CD14-positive monocyte (primary cell): ENCODE results near the gene PPP2R1A. TPM values are rescaled to one million over a fixed set of nuclear protein-coding genes. Genes with fewer than 3 reads are reported as not detected.

ENCODE experiments used
- DNase-seq, 3 donors: peaks; one replicate each; pipeline ENCODE4 v3.0.0-alpha.2; 2011 to 2022
- H2AFZ ChIP-seq: 2 replicates; pipeline ENCODE4 v1.6.0; 2012; ENCODE audit warnings: mild to moderate bottlenecking, low read depth, low read length, inconsistent platforms; ENCODE audit not compliant: insufficient read depth, poor library complexity, severe bottlenecking
- H3K27ac ChIP-seq, 2 donors: 1 replicate in 1 of 2; 2 replicates in 1 of 2; pipeline ENCODE4 v1.5.1; 2012 to 2013; ENCODE audit warnings: low read length in 2 of 2, control low read depth in 1 of 2, inconsistent platforms in 1 of 2, low read depth in 1 of 2, mild to moderate bottlenecking in 1 of 2
- H3K27me3 ChIP-seq, 2 donors: one replicate each; pipeline versions ENCODE4 v1.6.0 to v1.6.1; 2011 to 2013; ENCODE audit warnings: low read length in 2 of 2; ENCODE audit not compliant: control insufficient read depth in 2 of 2, insufficient read depth in 2 of 2
- H3K36me3 ChIP-seq, 2 donors: replicated peaks in 1 of 2; 1 replicate in 1 of 2; 2 replicates in 1 of 2; pipeline versions ENCODE4 v1.5.1 to v1.6.1; 2012 to 2013; ENCODE audit warnings: low read length in 2 of 2, control low read depth in 1 of 2, inconsistent platforms in 1 of 2, mild to moderate bottlenecking in 1 of 2; ENCODE audit not compliant: insufficient read depth in 2 of 2, control insufficient read depth in 1 of 2
- H3K4me1 ChIP-seq, 2 donors: 1 replicate in 1 of 2; 2 replicates in 1 of 2; pipeline versions ENCODE4 v1.5.1 to v1.6.1; 2012 to 2013; ENCODE audit warnings: low read length in 2 of 2, control low read depth in 1 of 2, inconsistent platforms in 1 of 2, mild to moderate bottlenecking in 1 of 2, moderate library complexity in 1 of 2; ENCODE audit not compliant: insufficient read depth in 2 of 2, control insufficient read depth in 1 of 2
- H3K4me2 ChIP-seq: replicated peaks from 2 replicates; pipeline ENCODE3; 2012; ENCODE audit warnings: low read length, moderate library complexity, mild to moderate bottlenecking; ENCODE audit not compliant: poor library complexity, severe bottlenecking; ENCODE audit errors: extremely low read depth
- H3K4me3 ChIP-seq, 3 experiments: fragments of 200-600 bp in 1 of 3; sonication (generic) in 1 of 3; replicated peaks in 1 of 3; 1 replicate in 2 of 3; 2 replicates in 1 of 3; pipeline ENCODE4 v1.5.1; 2011 to 2013; ENCODE audit warnings: low read length in 3 of 3, mild to moderate bottlenecking in 3 of 3, control low read depth in 2 of 3, low read depth in 2 of 3, inconsistent platforms in 1 of 3, moderate library complexity in 1 of 3
- H3K79me2 ChIP-seq: 2 replicates; pipeline ENCODE4 v1.6.0; 2012; ENCODE audit warnings: mild to moderate bottlenecking, control low read depth, inconsistent platforms, low read length, moderate library complexity; ENCODE audit not compliant: insufficient read depth
- H3K9ac ChIP-seq: 2 replicates; pipeline ENCODE4 v1.6.0; 2017; ENCODE audit warnings: low read length, mild to moderate bottlenecking; ENCODE audit not compliant: insufficient read depth, poor library complexity, severe bottlenecking
- H3K9me3 ChIP-seq, 2 donors: replicated peaks in 1 of 2; 1 replicate in 1 of 2; 2 replicates in 1 of 2; pipeline versions ENCODE4 v1.5.1 to v1.6.1; 2012 to 2013; ENCODE audit warnings: low read length in 2 of 2, control low read depth in 1 of 2; ENCODE audit not compliant: control insufficient read depth in 1 of 2, insufficient read depth in 1 of 2
- H4K20me1 ChIP-seq: 2 replicates; pipeline ENCODE4 v1.6.0; 2012; ENCODE audit warnings: mild to moderate bottlenecking, low read length, control low read depth, moderate library complexity; ENCODE audit not compliant: insufficient read depth
- H3K27ac Mint-ChIP-seq, 7 donors: one replicate each; pipeline ENCODE4 v1.8.0; 2020; ENCODE audit warnings: mild to moderate bottlenecking in 7 of 7, mixed read lengths in 7 of 7, moderate library complexity in 6 of 7, inconsistent platforms in 2 of 7
- H3K27me3 Mint-ChIP-seq, 3 donors: one replicate each; pipeline ENCODE4 v1.8.0; 2021 to 2022; ENCODE audit warnings: low read depth in 3 of 3, mild to moderate bottlenecking in 3 of 3, mixed read lengths in 3 of 3, moderate library complexity in 3 of 3, inconsistent platforms in 1 of 3
- H3K36me3 Mint-ChIP-seq, 2 donors: one replicate each; pipeline ENCODE4 v1.8.0; 2020; ENCODE audit warnings: mixed read lengths in 2 of 2, inconsistent platforms in 1 of 2, mild to moderate bottlenecking in 1 of 2
- H3K4me1 Mint-ChIP-seq: one replicate; pipeline ENCODE4 v1.8.0; 2020; ENCODE audit warnings: mild to moderate bottlenecking, mixed read lengths
- H3K4me3 Mint-ChIP-seq, 2 donors: one replicate each; pipeline ENCODE4 v1.8.0; 2020; ENCODE audit warnings: mild to moderate bottlenecking in 2 of 2, mixed read lengths in 2 of 2, moderate library complexity in 1 of 2
- H3K9me3 Mint-ChIP-seq, 7 donors: one replicate each; pipeline ENCODE4 v1.8.0; 2020 to 2022; ENCODE audit warnings: mixed read lengths in 7 of 7, mild to moderate bottlenecking in 6 of 7, moderate library complexity in 6 of 7, inconsistent platforms in 2 of 7
- CTCF ChIP-seq: fragments of 200-600 bp; IDR thresholded peaks from one replicate; pipeline ENCODE4 v1.8.0; 2022; ENCODE audit warnings: antibody characterized with exemption, mild to moderate bottlenecking
- WGBS: methylation state at CpG from one replicate; pipeline ENCODE4 v1.1.5; 2013; ENCODE audit warnings: missing lambda C conversion rate; ENCODE audit not compliant: insufficient coverage; 5-methylcytosine and 5-hydroxymethylcytosine counted together
- intact Hi-C, 2 donors: fragments of 100-400 bp; cut with micrococcal nuclease; formaldehyde crosslinking; loops; one replicate each; pipeline versions ENCODE4 v1.15.0 to v1.15.1; 2023
- polyA plus RNA-seq, 3 donors: library from polyadenylated mRNA; depleted of rRNA in 1 of 3; unstranded in 2 of 3; stranded (reverse) in 1 of 3; fragments of 300-500 nt in 2 of 3; fragments of >200 nt in 1 of 3; fragmentation: Illumina TruSeq in 2 of 3; gene quantifications; 1 replicate in 2 of 3; 2 replicates in 1 of 3; pipeline ENCODE4 v1.2.3, GENCODE V29; 2012 to 2021

PPP2R1A gene
- polyA plus RNA-seq, 3 donors = 79.9 to 151 (median 127) TPM

- Histone ChIP-seq H2AFZ (no peak overlapping the region), H3K9me3 (no peaks in the 10 kb centered on the region), H3K4me2 (no peak overlapping the region), H3K4me3 (no peak overlapping the region), H3K36me3 (peaks cover 96 to 100% of the 10 kb centered on the region in 2 donors), H3K4me1 (no peaks in the 10 kb centered on the region), H3K27ac (no peak overlapping the region), H4K20me1 (peaks cover 8% of the 10 kb centered on the region), H3K27me3 (no peaks in the 10 kb centered on the region), H3K79me2 (peaks cover 5% of the 10 kb centered on the region), H3K9ac (no peak overlapping the region)
- Mint-ChIP-seq H3K4me1 (no peaks in the 10 kb centered on the region), H3K36me3 (peaks cover 92 to 100% of the 10 kb centered on the region in 2 donors), H3K4me3 (no peak overlapping the region), H3K27ac (peak overlapping the region in 3 of 7 donors; percentile 44 to 69 (median 56)), H3K9me3 (peaks cover 0 to 2% (median 0%) of the 10 kb centered on the region in 7 donors), H3K27me3 (no peaks in the 10 kb centered on the region)
- no peak for DNase-seq
- no peak for TF ChIP-seq CTCF
- intact Hi-C loops = no loop called here
- 98% methylated on average over 5 of the region's 5 CpGs for WGBS
These were observed 24.4 kb downstream of the PPP2R1A start for GRCh38 chr19:52214241-52214640.

- no peaks in the 10 kb centered on the region for H3K9me3 ChIP-seq
- no peak overlapping the region for H3K4me2 ChIP-seq
- H3K27me3 Mint-ChIP-seq = no peaks in the 10 kb centered on the region
- no peak overlapping the region for H3K4me3 ChIP-seq
- no peaks in the 10 kb centered on the region for H3K4me1 Mint-ChIP-seq
- intact Hi-C loops = no loop called here
- no peak for DNase-seq
- peak overlapping the region in 1 of 7 donors; percentile 47 for H3K27ac Mint-ChIP-seq
- no peaks in the 10 kb centered on the region for H3K4me1 ChIP-seq
- no peak for TF ChIP-seq CTCF
- H2AFZ ChIP-seq = no peak overlapping the region
- no peak overlapping the region for H3K27ac ChIP-seq
- WGBS = 94% methylated on average over 2 of the region's 3 CpGs
- no peaks in the 10 kb centered on the region for H3K27me3 ChIP-seq
- peaks cover 97 to 100% of the 10 kb centered on the region in 2 donors for H3K36me3 Mint-ChIP-seq
- H4K20me1 ChIP-seq = no peaks in the 10 kb centered on the region
- no peak overlapping the region for H3K9ac ChIP-seq
- peaks cover 98 to 100% of the 10 kb centered on the region in 2 donors for H3K36me3 ChIP-seq
- no peak overlapping the region for H3K4me3 Mint-ChIP-seq
- H3K79me2 ChIP-seq = no peaks in the 10 kb centered on the region
- peaks cover 0 to 2% (median 0%) of the 10 kb centered on the region in 7 donors for H3K9me3 Mint-ChIP-seq
These were observed 26.5 kb downstream of the PPP2R1A start for GRCh38 chr19:52216401-52216800.
